Endothelial cell of umbilical vein (primary cell): ENCODE data around the gene GATAD2A. TPM values are rescaled to one million over a fixed set of nuclear protein-coding genes. Genes with fewer than 3 reads are reported as not detected.

ENCODE experiments used
- BruUV-seq: library from RNA; stranded (reverse); fragments of 400-500 nt; replicated peaks from 2 replicates; lab custom pipeline; 2021; lab: Mats Ljungman, UMichigan
- CTCF ChIA-PET: fragments of 300-600, 350-600 bp; sonication (Branson Sonifier 250); formaldehyde crosslinking; loops from one replicate; lab custom pipeline; 2021; ENCODE audit warnings: antibody characterized with exemption, inconsistent platforms; lab: Charles Lee
- POLR2A ChIA-PET: fragments of 300-600, 350-600 bp; sonication (Branson Sonifier 250); formaldehyde crosslinking; loops from one replicate; lab custom pipeline; 2021; ENCODE audit warnings: antibody characterized with exemption, inconsistent platforms; lab: Charles Lee
- DNase-seq: peaks from one replicate; pipeline ENCODE4 v3.0.0-alpha.2; 2011; ENCODE audit warnings: low read depth, low spot score
- FAIRE-seq: peaks from 2 replicates; lab custom pipeline; 2011; peaks lifted over from hg19 to GRCh38; lab: Jason Lieb, UNC
- H2AFZ ChIP-seq: 2 replicates; pipeline ENCODE4 v1.6.0; 2012; ENCODE audit warnings: low read depth, low read length, control low read depth, inconsistent platforms
- H3K27ac ChIP-seq: 2 replicates; pipeline ENCODE4 v1.5.1; 2011; ENCODE audit warnings: low read depth, mild to moderate bottlenecking, control low read depth, low read length, moderate library complexity; ENCODE audit not compliant: insufficient read depth
- H3K27me3 ChIP-seq, 2 experiments: 2 replicates each; pipeline versions ENCODE4 v1.6.0 to v1.6.1; 2011; ENCODE audit warnings: low read length in 2 of 2, mixed read lengths in 1 of 2; ENCODE audit not compliant: control insufficient read depth in 2 of 2, insufficient read depth in 2 of 2
- H3K36me3 ChIP-seq, 2 experiments: 2 replicates in 1 of 2; 3 replicates in 1 of 2; pipeline ENCODE4 v1.5.1; 2011; ENCODE audit warnings: low read length in 2 of 2, mild to moderate bottlenecking in 1 of 2, moderate library complexity in 1 of 2; ENCODE audit not compliant: control insufficient read depth in 2 of 2, insufficient read depth in 2 of 2; ENCODE audit errors: extremely low read depth in 1 of 2
- H3K4me1 ChIP-seq: 3 replicates; pipeline ENCODE4 v1.5.1; 2011; ENCODE audit warnings: mild to moderate bottlenecking, low read length; ENCODE audit not compliant: control insufficient read depth, insufficient read depth; ENCODE audit errors: extremely low read depth
- H3K4me2 ChIP-seq: 2 replicates; pipeline ENCODE4 v1.6.1; 2011; ENCODE audit warnings: low read length, control low read depth, mixed read lengths; ENCODE audit not compliant: insufficient read depth
- H3K4me3 ChIP-seq, 3 experiments: fragments of 200-600 bp in 1 of 3; sonication (generic), shearing (Covaris generic) in 1 of 3; replicated peaks in 1 of 3; 2 replicates each; pipeline ENCODE4 v1.5.1; 2011 to 2016; ENCODE audit warnings: control low read depth in 3 of 3, low read length in 3 of 3, mild to moderate bottlenecking in 2 of 3, inconsistent platforms in 1 of 3, low read depth in 1 of 3, moderate library complexity in 1 of 3; ENCODE audit not compliant: insufficient read depth in 1 of 3
- H3K79me2 ChIP-seq: 2 replicates; pipeline ENCODE4 v1.6.0; 2012; ENCODE audit warnings: low read length, inconsistent platforms; ENCODE audit not compliant: control insufficient read depth, insufficient read depth
- H3K9ac ChIP-seq: replicated peaks from 2 replicates; pipeline ENCODE3; 2011; ENCODE audit warnings: low read length, control low read depth; ENCODE audit not compliant: insufficient read depth; ENCODE audit errors: extremely low read depth
- H3K9me1 ChIP-seq: replicated peaks from 3 replicates; pipeline ENCODE4 v1.6.0; 2011; ENCODE audit warnings: mild to moderate bottlenecking, low read length; ENCODE audit not compliant: control insufficient read depth, insufficient read depth; ENCODE audit errors: extremely low read depth
- H3K9me3 ChIP-seq: replicated peaks from 2 replicates; pipeline ENCODE4 v1.5.1; 2012; ENCODE audit warnings: low read length, inconsistent platforms; ENCODE audit not compliant: control insufficient read depth, insufficient read depth
- H4K20me1 ChIP-seq: replicated peaks from 2 replicates; pipeline ENCODE3; 2011; ENCODE audit warnings: mild to moderate bottlenecking, low read length; ENCODE audit not compliant: control insufficient read depth, insufficient read depth; ENCODE audit errors: extremely low read depth
- EZH2 ChIP-seq: IDR thresholded peaks from 2 replicates; pipeline ENCODE4 v1.6.1; 2012; ENCODE audit warnings: borderline replicate concordance, low read depth, mild to moderate bottlenecking, moderate library complexity, low read length, inconsistent platforms; ENCODE audit not compliant: severe bottlenecking
- FOS ChIP-seq: IDR thresholded peaks from 2 replicates; pipeline ENCODE4 v1.6.1; 2011; ENCODE audit warnings: mild to moderate bottlenecking, low read length, moderate library complexity, borderline replicate concordance; ENCODE audit not compliant: insufficient read depth
- GATA2 ChIP-seq: IDR thresholded peaks from 2 replicates; pipeline ENCODE4 v1.7.0; 2011; ENCODE audit warnings: low read depth, mild to moderate bottlenecking, moderate library complexity, mixed read lengths, low read length; ENCODE audit not compliant: insufficient read length, insufficient read depth
- JUN ChIP-seq: IDR thresholded peaks from 2 replicates; pipeline ENCODE4 v1.6.1; 2011; ENCODE audit warnings: borderline replicate concordance, low read depth; ENCODE audit not compliant: insufficient read length, insufficient read depth
- MYC ChIP-seq: IDR thresholded peaks from one replicate; pipeline ENCODE4 v1.6.1; 2011; ENCODE audit warnings: mild to moderate bottlenecking, low read depth, low read length
- POLR2A ChIP-seq: IDR thresholded peaks from 2 replicates; pipeline ENCODE4 v1.6.1; 2012; ENCODE audit warnings: low read depth, mild to moderate bottlenecking, control low read depth, low read length
- POLR2AphosphoS5 ChIP-seq: IDR thresholded peaks from 2 replicates; pipeline ENCODE4 v1.6.1; 2012; ENCODE audit warnings: low read depth, mild to moderate bottlenecking, control low read depth, low read length, moderate library complexity; ENCODE audit not compliant: insufficient read depth
- dilution Hi-C: fragments of 300-500 bp; cut with MboI; formaldehyde crosslinking; loops from one replicate; pipeline ENCODE4 v1.15.0; 2019; ENCODE audit warnings: low sequenced_read_pairs; ENCODE audit not compliant: extremely low pct_ligation_motif_present
- intact Hi-C: fragments of 100-400 bp; cut with micrococcal nuclease; formaldehyde crosslinking; loops from one replicate; pipeline ENCODE4 v1.10.0; 2022
- polyA plus RNA-seq, 4 experiments: library from polyadenylated mRNA; depleted of rRNA in 3 of 4; stranded (reverse) in 3 of 4; unstranded in 1 of 4; fragments of >200 nt; gene quantifications; 2 replicates each; pipeline versions ENCODE4 v1.2.1 to v1.2.3, GENCODE V29; 2011 to 2012; ENCODE audit warnings: missing spikeins in 1 of 4
- total RNA-seq: library from RNA; stranded (reverse); gene quantifications from 2 replicates; pipeline ENCODE4 v1.2.3, GENCODE V29; 2021
- TF ChIP-seq, protein P1 (sequence below), 2 donors: IDR thresholded peaks; 1 replicate in 1 of 2; 2 replicates in 1 of 2; pipeline ENCODE4 v1.5.1; 2011; ENCODE audit warnings: low read length in 2 of 2, mild to moderate bottlenecking in 2 of 2, moderate library complexity in 2 of 2, control low read depth in 1 of 2, inconsistent platforms in 1 of 2, low read depth in 1 of 2; ENCODE audit not compliant: insufficient read depth in 1 of 2; ENCODE audit errors: extremely low read depth in 1 of 2
- TF ChIP-seq, protein P2 (sequence below): IDR thresholded peaks from 2 replicates; pipeline ENCODE4 v1.6.1; 2011; ENCODE audit not compliant: insufficient read depth, insufficient read length

GATAD2A gene
- total and polyA plus RNA-seq, 2 donors (not counting 3 experiments of a cell fraction or from before 2014, with no cell fraction given) = 27.3 to 134 TPM

DNA sequence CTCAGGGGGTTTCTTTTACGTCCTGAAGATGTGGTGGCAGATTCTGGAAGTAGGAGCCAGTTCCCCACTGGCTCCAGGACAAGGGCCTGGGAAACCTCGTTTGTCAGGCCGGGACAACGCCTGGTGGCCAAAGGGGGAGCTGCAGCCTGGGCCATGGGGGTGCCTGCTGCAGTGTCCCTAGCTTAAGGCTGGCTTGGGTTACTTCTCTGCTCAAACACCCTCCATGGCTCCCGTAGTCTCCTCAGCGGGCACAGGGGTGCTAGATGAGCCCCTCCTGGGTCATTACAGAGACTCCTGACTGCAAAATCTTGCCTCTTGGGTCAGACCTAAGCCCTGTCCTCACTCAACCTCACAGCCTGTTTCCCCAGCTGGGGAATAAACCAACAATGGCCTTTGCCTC lies 147.3 kb downstream of the GATAD2A start:
- H3K9me1 ChIP-seq = no peaks in the 10 kb centered on the region
- no peaks in the 10 kb centered on the region for H4K20me1 ChIP-seq
- H3K79me2 ChIP-seq = no peaks in the 10 kb centered on the region
- no peak overlapping the region for H3K4me3 ChIP-seq
- ChIA-PET CTCF (interaction anchor here (0.6 to 3.2 kb wide), 12 partner anchors 8 to 78 kb away, joined by 3 to 44 read pairs (median 4); partner anchors contain the start of genes CILP2 and YJEFN3), POLR2A (interaction anchor here (0.6 kb wide), 1 partner anchor 1108 kb away, joined by 8 read pairs; the partner anchor contains the start of gene ZNF626)
- H3K9ac ChIP-seq = no peak overlapping the region
- TF ChIP-seq, protein P1, sequence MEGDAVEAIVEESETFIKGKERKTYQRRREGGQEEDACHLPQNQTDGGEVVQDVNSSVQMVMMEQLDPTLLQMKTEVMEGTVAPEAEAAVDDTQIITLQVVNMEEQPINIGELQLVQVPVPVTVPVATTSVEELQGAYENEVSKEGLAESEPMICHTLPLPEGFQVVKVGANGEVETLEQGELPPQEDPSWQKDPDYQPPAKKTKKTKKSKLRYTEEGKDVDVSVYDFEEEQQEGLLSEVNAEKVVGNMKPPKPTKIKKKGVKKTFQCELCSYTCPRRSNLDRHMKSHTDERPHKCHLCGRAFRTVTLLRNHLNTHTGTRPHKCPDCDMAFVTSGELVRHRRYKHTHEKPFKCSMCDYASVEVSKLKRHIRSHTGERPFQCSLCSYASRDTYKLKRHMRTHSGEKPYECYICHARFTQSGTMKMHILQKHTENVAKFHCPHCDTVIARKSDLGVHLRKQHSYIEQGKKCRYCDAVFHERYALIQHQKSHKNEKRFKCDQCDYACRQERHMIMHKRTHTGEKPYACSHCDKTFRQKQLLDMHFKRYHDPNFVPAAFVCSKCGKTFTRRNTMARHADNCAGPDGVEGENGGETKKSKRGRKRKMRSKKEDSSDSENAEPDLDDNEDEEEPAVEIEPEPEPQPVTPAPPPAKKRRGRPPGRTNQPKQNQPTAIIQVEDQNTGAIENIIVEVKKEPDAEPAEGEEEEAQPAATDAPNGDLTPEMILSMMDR (IDR thresholded peaks at IDR 0.05; ENCODE audit: extremely low read depth in 1 of 2, insufficient read depth in 1 of 2, low read depth in 1 of 2, low read length in 2 of 2) = peak; percentile 44 to 72
- TF ChIP-seq MYC = no peak
- intact Hi-C loops = loop anchor here (5.0 kb wide), 1 partner anchor 90 kb away; the partner anchor contains the start of gene GMIP
- FAIRE-seq (no peak), DNase-seq (no peak)
- H3K36me3 ChIP-seq = no peaks in the 10 kb centered on the region
- H3K27me3 ChIP-seq = no peaks in the 10 kb centered on the region
- no TSS peak for BruUV-seq
- no peaks in the 10 kb centered on the region for H3K4me1 ChIP-seq
- dilution Hi-C loops = no loop called here
- no peak overlapping the region for H3K4me2 ChIP-seq
- no peak overlapping the region for H3K27ac ChIP-seq
- no peak overlapping the region for H2AFZ ChIP-seq
- H3K9me3 ChIP-seq = no peaks in the 10 kb centered on the region

- POLR2A ChIA-PET = no interaction called here
- intact Hi-C loops = loop anchor here (1.0 to 5.0 kb wide), 2 partner anchors 21 to 89 kb away; partner anchors contain the start of gene GMIP
- no TSS peak for BruUV-seq
Measured at GRCh38 chr19:19553670-19554069, 148.2 kb downstream of the GATAD2A start.

More at GRCh38 chr19:19553670-19554069, 148.2 kb downstream of the GATAD2A start:
- Histone ChIP-seq H3K27me3 (no peaks in the 10 kb centered on the region), H2AFZ (no peak overlapping the region), H3K4me2 (no peak overlapping the region), H3K79me2 (no peaks in the 10 kb centered on the region), H3K36me3 (no peaks in the 10 kb centered on the region), H3K9me3 (no peaks in the 10 kb centered on the region), H3K4me1 (no peaks in the 10 kb centered on the region), H3K4me3 (no peak overlapping the region), H3K27ac (no peak overlapping the region), H3K9ac (no peak overlapping the region), H4K20me1 (no peaks in the 10 kb centered on the region), H3K9me1 (no peaks in the 10 kb centered on the region)
- TF ChIP-seq MYC (no peak), POLR2A (no peak), POLR2AphosphoS5 (no peak), EZH2 (no peak), JUN (no peak), FOS (no peak), GATA2 (no peak)
- TF ChIP-seq, protein P2, sequence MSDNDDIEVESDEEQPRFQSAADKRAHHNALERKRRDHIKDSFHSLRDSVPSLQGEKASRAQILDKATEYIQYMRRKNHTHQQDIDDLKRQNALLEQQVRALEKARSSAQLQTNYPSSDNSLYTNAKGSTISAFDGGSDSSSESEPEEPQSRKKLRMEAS = no peak
- TF ChIP-seq, protein P1 (IDR thresholded peaks at IDR 0.05; ENCODE audit: extremely low read depth in 1 of 2, insufficient read depth in 1 of 2, low read depth in 1 of 2, low read length in 2 of 2) = no peak
- FAIRE-seq (no peak), DNase-seq (no peak)
- CTCF ChIA-PET = interaction anchor here (1.0 to 3.2 kb wide), 8 partner anchors 10 to 75 kb away, joined by 3 to 45 read pairs (median 9); partner anchors contain the start of gene YJEFN3
- dilution Hi-C loops = no loop called here
